Skeletal muscle tissue (tissue), 4 donors: ENCODE data around the gene FANK1. TPM values are rescaled to one million over a fixed set of nuclear protein-coding genes. Genes with fewer than 3 reads are reported as not detected.
"Not testable (repeated sequence)": the region's sequence is repeated elsewhere in the genome, so short reads cannot be mapped to it uniquely, and the experiment has no call there.

ENCODE experiments used
- H3K27ac ChIP-seq: one replicate; pipeline ENCODE4 v1.7.0; 2013; ENCODE audit warnings: mild to moderate bottlenecking, low read depth, low read length, inconsistent platforms
- H3K27me3 ChIP-seq, 3 donors: one replicate each; pipeline ENCODE4 v1.7.0; 2013; ENCODE audit warnings: low read length in 3 of 3; ENCODE audit not compliant: control insufficient read depth in 3 of 3, insufficient read depth in 3 of 3
- H3K36me3 ChIP-seq, 3 donors: one replicate each; pipeline ENCODE4 v1.7.0; 2013; ENCODE audit warnings: low read length in 3 of 3; ENCODE audit not compliant: control insufficient read depth in 3 of 3, insufficient read depth in 3 of 3
- H3K4me1 ChIP-seq, 3 donors: one replicate each; pipeline ENCODE4 v1.7.0; 2013; ENCODE audit warnings: low read length in 3 of 3, mild to moderate bottlenecking in 3 of 3; ENCODE audit not compliant: control insufficient read depth in 3 of 3, insufficient read depth in 3 of 3
- H3K4me3 ChIP-seq, 3 donors: one replicate each; pipeline ENCODE4 v1.7.0; 2013; ENCODE audit warnings: low read length in 3 of 3
- H3K9ac ChIP-seq, 3 donors: one replicate each; pipeline ENCODE4 v1.7.0; 2013; ENCODE audit warnings: low read length in 3 of 3, mild to moderate bottlenecking in 3 of 3, moderate library complexity in 2 of 3, low read depth in 1 of 3
- H3K9me3 ChIP-seq, 3 donors: one replicate each; pipeline ENCODE4 v1.7.0; 2013; ENCODE audit warnings: low read length in 3 of 3; ENCODE audit not compliant: control insufficient read depth in 3 of 3
- total RNA-seq: library from RNA; depleted of rRNA; stranded (reverse); fragments of >200 nt; gene quantifications from one replicate; pipeline ENCODE4 v1.2.3, GENCODE V29; 2014
- donor health status: Osteomylitis.

The FANK1 gene
- total RNA-seq, 1 donor from 2014 or later: not detected

DNA sequence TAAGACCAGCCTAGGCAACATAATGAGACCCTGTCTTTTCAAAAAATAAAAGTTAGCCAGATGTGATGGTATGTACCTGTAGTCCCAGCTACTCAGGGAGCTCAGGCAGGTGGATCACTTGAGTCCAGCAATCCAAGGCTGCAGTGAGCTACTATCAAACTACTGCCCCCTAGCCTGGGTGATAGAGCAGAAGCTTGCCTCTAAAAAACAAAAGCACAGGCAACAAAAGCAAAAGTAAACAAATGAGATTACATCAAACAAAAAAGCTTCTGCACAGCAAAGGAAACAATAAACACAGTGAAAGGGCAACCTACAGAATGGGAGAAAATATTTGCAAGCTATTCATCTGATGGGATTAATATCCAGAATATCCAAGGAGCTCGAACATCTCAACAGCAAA lies 65.4 kb downstream of the FANK1 start:
- H3K36me3 ChIP-seq: no peaks in the 10 kb centered on the region

DNA sequence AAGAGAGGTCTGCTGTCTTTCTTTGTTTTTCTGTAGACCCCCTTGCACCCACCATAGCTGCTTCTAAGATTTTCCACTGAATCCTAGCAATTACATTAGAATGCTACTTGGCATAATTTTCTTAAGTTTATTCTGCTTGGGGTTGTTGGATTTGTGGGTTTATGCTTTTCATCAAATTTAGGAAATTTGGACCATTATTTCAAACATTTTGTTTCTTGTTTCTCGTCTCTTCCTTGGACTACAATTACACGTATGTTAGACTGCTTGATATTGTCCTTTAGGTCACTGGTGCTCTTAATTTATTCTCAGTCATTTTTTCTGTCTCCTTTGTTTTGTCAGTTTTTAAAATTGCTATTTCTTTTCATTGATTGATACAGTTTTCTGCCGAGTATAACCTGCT lies 65.8 kb downstream of the FANK1 start:
- H3K9ac ChIP-seq: no peak overlapping the region
- no peaks in the 10 kb centered on the region for H3K27me3 ChIP-seq
- H3K4me3 ChIP-seq: no peak overlapping the region
- peaks cover 0 to 3% (median 0%) of the 10 kb centered on the region in 3 donors for H3K9me3 ChIP-seq
- no peaks in the 10 kb centered on the region for H3K36me3 ChIP-seq
- no peaks in the 10 kb centered on the region for H3K4me1 ChIP-seq
- H3K27ac ChIP-seq: no peak overlapping the region

More for the DNA sequence above, 65.4 kb downstream of the FANK1 start:
- Histone ChIP-seq H3K9me3 (peaks cover 0 to 3% (median 0%) of the 10 kb centered on the region in 3 donors), H3K4me1 (no peaks in the 10 kb centered on the region), H3K9ac (no peak overlapping the region), H3K4me3 (no peak overlapping the region), H3K27me3 (no peaks in the 10 kb centered on the region), H3K27ac (no peak overlapping the region)

GRCh38 chr10:125964558-125964957 lies 68.2 kb downstream of the FANK1 start:
- Histone ChIP-seq H3K27me3 (no peaks in the 10 kb centered on the region), H3K4me3 (no peak overlapping the region), H3K9me3 (peaks cover 0 to 3% (median 0%) of the 10 kb centered on the region in 3 donors), H3K36me3 (no peaks in the 10 kb centered on the region), H3K27ac (no peak overlapping the region), H3K4me1 (no peaks in the 10 kb centered on the region), H3K9ac (no peak overlapping the region)

- H3K36me3 ChIP-seq: no peaks in the 10 kb centered on the region
- H3K9me3 ChIP-seq: no peaks in the 10 kb centered on the region
- no peaks in the 10 kb centered on the region for H3K27me3 ChIP-seq
- H3K4me3 ChIP-seq: no peak overlapping the region
- H3K4me1 ChIP-seq: no peaks in the 10 kb centered on the region
- H3K27ac ChIP-seq: no peak overlapping the region
- no peak overlapping the region for H3K9ac ChIP-seq
These were observed 71.2 kb downstream of the FANK1 start for GRCh38 chr10:125967533-125967932.

- not testable (repeated sequence) for H3K27ac ChIP-seq, H3K9me3 ChIP-seq, H3K27me3 ChIP-seq, H3K4me3 ChIP-seq, H3K4me1 ChIP-seq, H3K9ac ChIP-seq, H3K36me3 ChIP-seq
These were observed 73.8 kb downstream of the FANK1 start for GRCh38 chr10:125970077-125970630.

DNA sequence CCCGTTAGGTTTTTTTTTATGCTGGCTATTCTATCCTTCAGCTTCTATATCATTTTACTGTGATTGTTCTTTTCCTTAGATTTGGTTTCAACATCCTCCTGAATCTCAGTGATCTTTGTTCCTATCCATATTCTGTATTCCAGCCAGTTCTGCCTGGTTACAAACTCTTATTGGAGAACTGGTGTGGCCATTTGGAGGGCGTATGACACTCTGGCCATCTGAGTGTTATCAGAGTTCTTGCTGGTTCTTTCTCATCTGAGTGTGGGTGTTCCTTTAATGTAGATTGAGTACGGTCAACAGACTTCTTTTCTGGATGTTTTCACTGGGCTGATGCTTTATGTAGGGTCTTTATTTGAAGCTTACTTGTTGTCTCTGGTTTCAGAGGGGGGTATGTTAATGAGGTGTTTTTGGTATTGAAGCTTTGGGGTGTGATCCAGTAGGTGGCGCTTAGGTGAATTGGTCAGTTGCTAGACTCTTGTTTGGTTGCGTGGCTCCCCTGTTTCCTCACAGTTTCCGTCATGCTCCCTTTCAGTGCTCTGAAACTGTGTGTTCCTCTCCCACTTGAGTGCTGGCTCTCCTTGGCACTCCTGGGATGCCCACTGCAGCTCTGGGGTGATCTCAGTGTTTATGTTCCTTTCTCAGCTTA lies 80.7 kb downstream of the FANK1 start:
- Histone ChIP-seq H3K4me3 (no peak overlapping the region), H3K27me3 (peaks cover 0 to under 1% (median 0%) of the 10 kb centered on the region in 3 donors), H3K4me1 (no peaks in the 10 kb centered on the region), H3K9ac (no peak overlapping the region), H3K9me3 (no peaks in the 10 kb centered on the region), H3K27ac (no peak overlapping the region), H3K36me3 (no peaks in the 10 kb centered on the region)

- Histone ChIP-seq H3K4me1 (no peaks in the 10 kb centered on the region), H3K27ac (peak overlapping the region; percentile 2), H3K36me3 (no peaks in the 10 kb centered on the region), H3K9me3 (no peaks in the 10 kb centered on the region), H3K4me3 (no peak overlapping the region), H3K9ac (no peak overlapping the region), H3K27me3 (peaks cover 0 to 2% (median 0%) of the 10 kb centered on the region in 3 donors)
These were observed 83.6 kb downstream of the FANK1 start for GRCh38 chr10:125979976-125980375.

DNA sequence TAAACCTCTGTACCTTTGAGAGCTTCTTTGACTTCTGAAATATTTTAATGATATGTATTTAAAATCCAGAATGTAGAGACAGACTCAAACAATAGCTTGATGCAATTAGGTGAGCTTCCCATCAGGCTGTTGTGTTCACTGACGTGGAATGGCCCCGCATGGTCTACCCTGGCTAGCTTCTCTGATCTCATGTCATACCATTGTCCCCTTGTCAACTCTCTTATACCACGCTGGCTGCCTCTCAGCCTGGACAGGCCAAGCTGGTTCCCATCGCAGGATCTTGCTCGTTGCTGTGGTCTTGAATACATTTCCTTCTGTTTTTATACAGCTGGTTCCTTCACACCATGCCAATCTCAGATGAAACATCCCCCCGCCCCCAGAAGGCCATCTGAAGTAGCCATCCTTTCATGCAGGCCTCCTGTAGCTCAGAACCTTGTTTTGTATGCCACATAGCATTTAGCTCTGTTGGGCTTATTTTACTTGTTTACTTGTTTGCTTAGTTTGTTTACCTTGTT lies 84.2 kb downstream of the FANK1 start:
- H3K27ac ChIP-seq: peak overlapping the region; percentile 2
- no peaks in the 10 kb centered on the region for H3K36me3 ChIP-seq
- no peak overlapping the region for H3K9ac ChIP-seq
- peaks cover 0 to 2% (median 0%) of the 10 kb centered on the region in 3 donors for H3K27me3 ChIP-seq
- no peaks in the 10 kb centered on the region for H3K9me3 ChIP-seq
- no peak overlapping the region for H3K4me3 ChIP-seq
- H3K4me1 ChIP-seq: no peaks in the 10 kb centered on the region

GRCh38 chr10:125982260-125982948 lies 86.0 kb downstream of the FANK1 start:
- no peak overlapping the region for H3K27ac ChIP-seq
- peaks cover 0 to 2% (median 0%) of the 10 kb centered on the region in 3 donors for H3K27me3 ChIP-seq
- no peaks in the 10 kb centered on the region for H3K4me1 ChIP-seq
- no peak overlapping the region for H3K9ac ChIP-seq
- no peaks in the 10 kb centered on the region for H3K9me3 ChIP-seq
- no peak overlapping the region for H3K4me3 ChIP-seq
- no peaks in the 10 kb centered on the region for H3K36me3 ChIP-seq

DNA sequence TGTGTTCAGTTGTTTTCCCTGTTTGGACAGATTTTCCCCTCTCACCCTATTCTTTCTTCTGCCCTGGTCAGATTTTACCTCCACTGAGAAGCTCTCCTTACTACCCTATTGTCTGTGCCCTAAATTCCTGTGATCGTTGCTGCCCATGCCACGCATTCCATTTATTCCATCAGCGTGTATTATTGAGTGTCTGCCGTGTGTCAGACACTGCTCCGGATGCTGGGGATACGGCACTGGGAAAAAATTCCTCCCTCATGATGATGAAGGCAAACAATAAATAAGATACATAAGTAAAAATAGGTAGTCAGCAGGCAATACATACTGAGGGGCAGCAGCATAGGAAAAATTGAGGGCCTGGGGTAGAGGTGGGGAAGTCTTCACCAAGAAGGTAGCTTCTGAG lies 86.8 kb downstream of the FANK1 start:
- no peak overlapping the region for H3K27ac ChIP-seq
- no peaks in the 10 kb centered on the region for H3K4me1 ChIP-seq
- no peaks in the 10 kb centered on the region for H3K36me3 ChIP-seq
- H3K4me3 ChIP-seq: no peak overlapping the region
- H3K9ac ChIP-seq: no peak overlapping the region
- H3K9me3 ChIP-seq: no peaks in the 10 kb centered on the region
- peaks cover 0 to 2% (median 0%) of the 10 kb centered on the region in 3 donors for H3K27me3 ChIP-seq
